GM21390 (cell line): ENCODE measurements around the gene SLC1A4.
"Not testable (repeated sequence)": the region's sequence is repeated elsewhere in the genome, so short reads cannot be mapped to it uniquely, and the experiment has no call there.

Experiments
- ATAC-seq: cut with Tn5 transposase; IDR thresholded peaks from one replicate; pipeline ENCODE4 v1.9.1; 2021; ENCODE audit not compliant: unreplicated experiment

SLC1A4 gene

DNA sequence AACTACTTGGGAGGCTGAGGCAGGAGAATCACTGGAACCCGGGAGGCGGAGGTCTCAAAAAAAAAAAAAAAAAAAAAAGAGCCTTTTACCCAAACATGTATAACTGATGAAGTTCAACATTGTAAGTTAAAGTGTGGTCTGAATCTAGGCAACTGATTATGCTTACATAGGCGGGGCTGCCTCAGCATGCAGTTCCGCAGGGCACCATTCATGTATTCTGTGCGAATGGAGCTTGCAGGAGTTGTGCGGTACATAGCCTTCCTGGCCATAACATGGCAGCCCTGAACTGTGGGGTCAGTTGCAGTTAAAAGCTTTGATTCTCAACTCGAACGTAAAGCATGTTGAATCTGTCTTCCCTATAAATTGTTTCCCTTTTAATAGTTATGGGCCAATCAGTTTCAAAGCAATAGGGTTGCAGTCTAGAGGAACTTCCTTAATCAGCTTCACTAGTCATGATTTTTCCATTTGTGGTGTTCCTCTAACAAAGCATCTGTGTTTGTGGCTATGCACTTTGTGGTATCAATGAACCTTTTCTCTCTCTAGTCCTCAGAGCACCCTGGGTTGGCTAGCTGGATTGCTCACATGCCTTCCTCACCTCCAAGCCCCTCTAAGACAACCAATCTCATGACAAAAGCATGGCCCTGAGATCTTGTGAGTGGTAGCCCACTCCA is 36.4 kb downstream of the SLC1A4 start:
- ATAC-seq: no peak

GRCh38 chr2:65026154-65026553 is 37.0 kb downstream of the SLC1A4 start:
- ATAC-seq: no peak

DNA sequence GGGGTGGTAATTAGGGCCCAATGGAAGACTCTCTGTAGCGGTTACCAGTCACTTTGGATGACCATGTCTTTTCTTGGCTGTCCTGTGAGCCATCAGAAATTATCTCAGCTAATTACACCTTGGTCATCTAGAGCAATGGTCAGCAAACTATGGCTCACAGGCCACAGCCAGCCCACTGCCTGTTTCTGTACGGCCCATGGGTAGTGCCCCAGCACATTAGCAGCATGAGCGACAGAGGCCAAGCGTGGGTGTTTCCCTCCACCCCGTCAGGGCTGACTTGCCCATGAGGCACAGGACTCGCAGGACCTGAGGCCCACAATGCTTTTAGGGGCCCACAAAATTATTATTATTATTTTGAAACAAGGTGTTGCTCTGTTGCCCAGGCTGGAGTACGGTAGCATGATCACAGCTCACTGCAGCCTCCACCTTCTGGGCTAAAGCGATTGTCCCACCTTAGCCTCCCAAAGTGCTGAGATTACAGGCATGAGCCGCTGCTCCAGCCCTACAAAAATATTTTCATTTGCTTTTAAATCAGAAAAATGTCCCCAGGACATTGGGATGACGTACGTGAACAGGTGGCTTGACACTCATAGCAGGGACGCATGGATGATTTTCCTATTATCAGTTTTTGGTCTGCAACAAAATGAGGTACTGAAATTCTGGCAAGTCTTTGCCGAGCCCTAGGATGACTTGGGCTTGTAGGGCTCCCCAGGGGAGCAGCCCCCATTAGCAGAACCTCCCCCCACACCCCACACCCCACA is 37.7 kb downstream of the SLC1A4 start:
- ATAC-seq: no peak

- no peak for ATAC-seq
These were observed 38.5 kb downstream of the SLC1A4 start for GRCh38 chr2:65027616-65028244.

DNA sequence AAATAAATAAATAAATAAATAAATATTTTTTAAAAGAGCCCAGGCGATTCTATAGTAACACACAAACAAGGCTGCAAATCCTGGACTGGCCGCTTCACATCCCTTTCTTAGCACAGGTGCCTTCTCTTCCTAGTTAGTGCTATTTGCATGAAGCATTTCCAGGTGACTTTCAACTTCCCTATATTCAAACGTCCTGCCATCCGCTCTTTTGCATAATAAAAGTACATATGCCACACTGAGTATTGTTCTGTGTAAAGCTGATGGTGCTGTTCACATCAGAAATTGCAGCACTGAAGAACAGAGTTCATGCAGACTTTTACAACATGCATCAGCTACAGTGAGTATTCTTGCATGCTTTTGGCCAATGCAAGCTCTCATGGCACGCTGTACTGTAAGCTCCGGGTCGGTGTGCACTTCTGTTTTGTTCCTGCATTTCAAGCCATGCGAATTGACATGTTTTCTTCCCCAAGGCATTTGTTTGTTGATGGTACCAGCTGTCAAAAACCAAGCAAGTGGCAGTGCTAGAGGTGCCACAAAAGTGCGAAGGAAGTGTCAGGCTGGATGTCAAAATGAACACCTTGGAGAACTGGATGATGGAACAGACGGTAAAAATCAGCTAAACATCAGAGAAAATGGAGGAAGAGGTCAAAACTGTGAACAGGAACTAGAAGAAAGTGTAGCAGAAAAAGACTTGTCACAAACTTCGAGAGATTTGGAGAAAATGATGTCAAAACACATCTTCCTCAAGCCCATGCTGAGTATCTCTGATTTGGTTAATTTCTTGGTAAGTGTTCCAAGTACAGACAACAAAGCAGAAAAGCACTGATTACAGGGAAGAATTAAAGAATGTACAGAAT is 41.5 kb downstream of the SLC1A4 start:
- ATAC-seq: no peak

DNA sequence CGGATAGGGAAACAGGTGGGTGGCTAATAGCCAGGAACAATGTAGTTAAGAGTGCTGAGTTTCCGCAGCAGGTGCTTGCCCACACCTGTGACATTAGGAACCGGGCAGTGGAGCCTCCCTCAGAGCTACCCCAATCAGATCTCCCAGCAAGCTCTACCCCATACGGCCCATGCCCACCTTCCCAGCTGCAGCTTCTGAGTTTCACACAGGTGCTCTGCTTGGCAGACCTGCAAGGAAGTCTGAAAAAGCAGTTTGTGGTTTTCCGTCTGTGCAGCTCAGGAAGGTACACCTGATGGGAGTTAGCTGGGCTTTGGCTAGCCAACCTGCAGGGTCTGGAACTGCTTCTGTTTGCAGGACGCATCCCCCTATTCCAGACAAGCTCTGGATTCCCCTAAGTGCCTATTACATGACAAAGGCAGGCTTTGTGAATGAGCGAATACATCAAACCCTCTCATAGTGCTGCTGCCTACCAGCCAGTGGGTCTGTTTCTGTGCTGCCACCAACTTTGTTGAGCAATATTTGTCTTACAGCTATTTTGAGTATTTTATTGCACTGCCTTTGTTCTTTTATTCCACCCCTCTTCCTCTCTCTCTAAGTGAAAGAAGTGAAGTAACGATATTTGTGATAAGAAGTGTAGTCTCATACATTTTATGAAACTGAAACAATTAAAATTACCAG is 42.3 kb downstream of the SLC1A4 start:
- peak; percentile 27 for ATAC-seq

DNA sequence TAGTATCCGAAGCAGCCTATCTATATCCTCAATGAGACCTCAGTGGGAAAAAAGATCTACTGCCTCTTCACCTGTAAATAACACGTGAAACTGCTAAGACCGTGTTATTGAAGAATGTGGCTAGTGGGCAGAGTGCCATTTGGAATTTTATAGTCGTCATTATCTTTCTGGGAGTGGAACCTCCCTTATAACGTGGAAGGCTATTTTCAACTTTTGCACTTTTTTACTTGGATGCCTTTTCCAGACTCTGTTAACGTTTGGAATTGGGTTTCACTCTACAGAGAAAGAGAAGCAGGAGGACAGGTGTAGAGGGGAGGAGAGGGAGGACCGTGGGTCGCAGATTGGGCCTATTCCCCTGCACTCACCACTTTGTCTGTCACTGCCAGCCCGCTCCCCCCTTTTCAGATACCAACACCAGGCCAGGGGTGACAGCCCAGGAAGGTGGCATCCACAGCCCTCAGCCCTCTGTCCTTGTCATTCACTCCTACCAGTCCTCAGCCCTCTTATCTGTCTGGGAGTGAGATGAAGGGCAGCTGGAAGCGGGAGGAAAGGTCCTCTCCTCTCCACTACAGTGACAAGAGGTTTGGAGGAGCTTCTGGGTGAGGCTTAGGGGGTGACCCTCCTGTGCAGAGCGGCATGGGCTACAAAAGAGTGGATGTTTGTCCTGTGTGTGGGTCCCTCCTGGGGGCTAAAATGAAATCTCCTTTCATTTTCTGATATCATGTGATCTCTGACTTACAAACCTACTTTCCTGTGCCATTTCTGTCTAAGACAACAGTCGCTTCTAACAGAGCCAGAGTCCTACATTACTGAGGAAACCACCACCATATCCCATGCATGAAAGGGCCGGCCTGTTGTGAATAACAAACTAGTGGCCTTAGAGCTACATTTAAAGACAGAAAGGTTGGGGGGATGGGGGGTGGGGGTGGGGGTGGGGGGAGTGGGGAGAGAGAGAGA is 43.1 kb downstream of the SLC1A4 start:
- ATAC-seq: peak; percentile 45

- no peak for ATAC-seq
These were observed 44.0 kb downstream of the SLC1A4 start for GRCh38 chr2:65033178-65033577.

- not testable (repeated sequence) for ATAC-seq
These were observed 44.5 kb downstream of the SLC1A4 start for GRCh38 chr2:65033667-65034066.

GRCh38 chr2:65035351-65035943 is 46.2 kb downstream of the SLC1A4 start:
- ATAC-seq: no peak

- ATAC-seq: no peak
These were observed 48.0 kb downstream of the SLC1A4 start for GRCh38 chr2:65037178-65037577.

GRCh38 chr2:65039640-65040039 is 50.4 kb downstream of the SLC1A4 start:
- ATAC-seq: no peak

- peak; percentile 74 for ATAC-seq
These were observed 51.4 kb downstream of the SLC1A4 start for GRCh38 chr2:65040400-65041261.

- ATAC-seq: no peak
These were observed 53.8 kb downstream of the SLC1A4 start for GRCh38 chr2:65043001-65043400.

DNA sequence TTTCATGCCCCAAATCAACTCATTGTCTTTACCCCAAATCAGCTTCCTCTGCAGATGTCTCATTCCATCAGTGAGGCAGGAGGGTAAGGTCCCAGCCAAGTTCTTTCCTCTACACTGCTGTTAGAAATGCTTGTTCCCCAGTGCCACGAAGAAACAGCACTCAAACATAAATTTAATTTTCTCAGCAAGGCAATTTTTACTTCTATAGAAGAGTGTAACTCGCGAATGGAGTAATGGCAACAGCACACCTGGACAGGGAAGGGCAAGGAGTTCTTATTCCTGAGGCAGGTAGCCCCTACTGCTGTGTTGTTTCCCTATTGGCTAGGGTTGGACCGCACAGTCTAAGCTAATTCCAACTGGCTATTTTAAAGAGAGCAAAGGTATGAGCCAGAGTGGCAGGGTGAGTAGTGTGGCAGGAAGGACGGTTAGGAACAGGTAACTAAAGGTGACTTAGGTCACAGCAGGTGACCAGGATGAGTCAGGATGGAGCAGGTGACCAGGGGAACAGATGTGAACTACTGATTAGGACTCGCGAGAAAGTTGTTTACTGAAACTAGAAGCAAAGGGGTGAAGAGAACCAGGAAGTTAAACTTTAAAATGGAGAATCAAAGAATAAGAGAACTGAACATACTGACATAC is 55.0 kb downstream of the SLC1A4 start:
- no peak for ATAC-seq

- ATAC-seq: no peak
These were observed 56.5 kb downstream of the SLC1A4 start for GRCh38 chr2:65045651-65046050.

GRCh38 chr2:65046633-65047407 is 57.6 kb downstream of the SLC1A4 start:
- no peak for ATAC-seq
